OCI-LY7 (cell line): Measurements from ENCODE around the gene TBCEL.

Experiments
- CTCF ChIP-seq: fragments of 200-600 bp; sonication (generic); conservative IDR thresholded peaks from 2 replicates; pipeline ENCODE4 v1.5.1; 2014; ENCODE audit warnings: mild to moderate bottlenecking, antibody characterized with exemption, low read length, moderate library complexity, mixed read lengths
- EZH2phosphoT487 ChIP-seq: fragments of 200-600 bp; sonication (generic); IDR thresholded peaks from 2 replicates; pipeline ENCODE4 v1.6.1; 2018; ENCODE audit warnings: low read depth, borderline replicate concordance, mild to moderate bottlenecking, mixed run types, antibody characterized with exemption, low read length, moderate library complexity, mixed read lengths

DNA sequence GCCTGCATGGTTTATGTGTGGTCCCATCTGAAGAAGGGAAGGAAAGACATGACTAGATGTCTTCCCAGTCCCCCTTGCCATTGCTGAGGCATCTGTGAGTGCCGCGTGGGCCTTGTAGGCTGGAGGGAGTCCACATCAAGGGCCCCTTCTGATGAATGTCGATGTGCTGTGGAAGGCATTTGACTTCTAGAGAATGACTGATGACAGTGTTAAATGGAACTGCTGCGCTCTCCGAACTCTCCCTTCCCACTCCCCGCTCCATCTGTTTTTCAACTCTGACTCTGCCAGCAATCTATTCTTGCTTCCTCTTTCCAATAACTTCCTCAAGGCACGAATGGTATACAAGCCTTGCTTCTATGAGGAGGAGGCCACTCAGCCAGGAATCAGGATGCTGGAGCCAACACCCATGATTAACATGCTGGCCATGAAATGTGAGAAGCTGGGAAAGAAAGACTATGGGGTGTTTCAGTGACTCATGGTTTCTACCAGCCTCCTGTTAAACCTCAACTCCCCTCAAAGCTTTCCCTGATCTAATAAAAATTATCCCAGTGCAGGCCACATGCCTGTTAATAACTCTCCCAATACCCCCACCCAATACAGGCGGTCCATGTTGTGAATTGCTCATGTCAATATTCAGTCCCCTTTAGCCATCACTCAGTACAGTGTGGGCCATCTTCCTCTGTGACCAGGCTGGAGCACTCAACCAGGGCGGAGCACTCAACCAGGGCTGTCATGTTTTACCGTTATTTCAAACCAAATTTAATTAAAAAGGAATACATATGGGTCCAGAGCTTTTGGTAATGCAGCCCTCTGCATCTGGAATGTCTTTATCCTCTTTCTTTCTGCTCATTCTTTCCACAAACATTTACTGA is 46.4 kb upstream of the TBCEL start:
- TF ChIP-seq CTCF (no peak), EZH2phosphoT487 (no peak)
